Measurements from ENCODE around the gene ZNF606.
"Not testable (repeated sequence)": the region's sequence is repeated elsewhere in the genome, so short reads cannot be mapped to it uniquely, and the experiment has no call there.

ZNF606 gene

DNA sequence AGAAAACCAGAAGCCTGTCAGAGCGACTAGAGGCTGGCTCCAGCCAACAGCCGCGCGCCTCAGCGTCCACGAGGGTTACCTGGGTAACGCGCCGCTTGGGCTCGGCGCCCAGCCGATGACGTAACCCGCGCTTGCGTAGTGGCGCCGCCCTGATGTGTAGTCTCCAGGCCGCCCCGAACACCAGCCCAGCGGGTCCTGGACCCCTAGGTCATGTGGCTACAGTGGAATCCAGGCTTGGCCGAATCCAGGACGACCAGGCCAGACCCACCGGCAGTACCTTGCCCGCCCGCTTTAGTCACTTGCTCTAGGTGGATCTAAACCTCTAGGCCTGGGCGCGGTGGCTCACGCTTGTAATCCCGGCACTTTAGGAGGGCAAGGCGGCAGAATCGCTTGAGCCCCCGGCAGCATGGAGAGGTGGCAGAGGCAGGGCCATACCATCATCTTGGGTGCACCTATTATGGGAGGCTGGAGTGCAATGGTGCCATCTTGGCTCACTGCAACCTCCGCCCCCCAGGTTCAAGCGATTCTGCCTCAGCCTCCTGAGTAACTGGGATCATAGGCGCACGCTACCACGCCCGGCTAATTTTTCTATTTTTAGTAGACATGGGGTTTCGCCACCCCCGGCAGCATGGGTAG lies 7.2 kb upstream of the ZNF606 start:
- DNase-seq = peak; percentile 97

DNA sequence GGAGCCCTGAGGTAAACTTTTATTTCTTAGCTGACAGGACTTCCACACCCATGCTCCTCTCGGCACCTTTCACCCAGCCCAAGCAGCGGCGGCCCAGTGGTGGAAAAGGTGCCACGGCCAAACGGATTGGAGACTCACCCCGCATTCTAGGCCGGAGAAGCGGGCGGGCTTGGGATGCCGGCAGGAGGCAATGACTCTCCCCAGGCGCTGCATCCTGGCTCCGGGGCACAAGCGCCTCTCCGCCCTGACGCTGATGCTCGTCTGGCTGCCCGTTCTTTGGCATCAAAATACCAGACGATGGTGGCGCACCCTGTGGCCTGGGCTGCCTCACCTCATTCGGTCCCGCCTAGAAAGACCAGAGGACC lies 6.7 kb upstream of the ZNF606 start:
- DNase-seq = no peak

DNA sequence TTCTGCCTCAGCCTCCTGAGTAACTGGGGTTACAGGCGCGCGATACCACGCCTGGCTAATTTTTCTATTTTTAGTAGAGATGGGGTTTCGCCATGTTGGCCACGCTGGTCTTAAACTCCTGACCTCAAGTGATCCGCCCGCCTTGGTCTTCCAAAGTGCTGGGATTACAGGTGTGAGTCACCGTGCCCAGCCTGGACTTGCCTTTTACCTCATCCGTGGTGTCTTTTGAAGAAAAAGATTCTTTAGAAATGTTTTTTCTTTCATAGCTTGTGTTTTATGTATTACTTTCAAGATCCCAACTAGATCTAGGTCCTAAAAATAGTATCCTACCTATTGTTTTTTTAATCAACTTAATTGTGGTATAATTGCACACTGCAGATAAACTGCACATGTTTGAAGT lies 6.3 kb upstream of the ZNF606 start:
- not testable (repeated sequence) for DNase-seq

DNA sequence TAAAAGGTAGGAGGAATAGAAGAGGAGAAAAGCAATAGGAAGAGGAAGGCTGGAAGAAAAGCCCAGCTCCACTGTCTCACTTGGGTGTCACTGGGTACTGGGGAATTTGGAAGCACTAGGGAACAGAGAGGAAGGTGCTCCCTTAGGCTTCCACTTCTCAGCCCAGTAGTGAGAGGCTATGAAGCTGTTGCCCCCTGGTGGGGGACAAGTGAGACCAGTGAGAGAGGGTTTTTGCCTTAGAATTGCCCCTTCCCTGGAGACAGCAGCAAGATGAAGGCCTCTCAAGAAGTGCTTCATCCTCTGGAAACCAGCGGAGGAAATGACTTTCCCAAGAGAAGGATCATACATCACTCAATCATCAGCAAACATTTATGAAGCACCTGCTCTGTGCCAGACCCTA lies 4.7 kb upstream of the ZNF606 start:
- DNase-seq = no peak

DNA sequence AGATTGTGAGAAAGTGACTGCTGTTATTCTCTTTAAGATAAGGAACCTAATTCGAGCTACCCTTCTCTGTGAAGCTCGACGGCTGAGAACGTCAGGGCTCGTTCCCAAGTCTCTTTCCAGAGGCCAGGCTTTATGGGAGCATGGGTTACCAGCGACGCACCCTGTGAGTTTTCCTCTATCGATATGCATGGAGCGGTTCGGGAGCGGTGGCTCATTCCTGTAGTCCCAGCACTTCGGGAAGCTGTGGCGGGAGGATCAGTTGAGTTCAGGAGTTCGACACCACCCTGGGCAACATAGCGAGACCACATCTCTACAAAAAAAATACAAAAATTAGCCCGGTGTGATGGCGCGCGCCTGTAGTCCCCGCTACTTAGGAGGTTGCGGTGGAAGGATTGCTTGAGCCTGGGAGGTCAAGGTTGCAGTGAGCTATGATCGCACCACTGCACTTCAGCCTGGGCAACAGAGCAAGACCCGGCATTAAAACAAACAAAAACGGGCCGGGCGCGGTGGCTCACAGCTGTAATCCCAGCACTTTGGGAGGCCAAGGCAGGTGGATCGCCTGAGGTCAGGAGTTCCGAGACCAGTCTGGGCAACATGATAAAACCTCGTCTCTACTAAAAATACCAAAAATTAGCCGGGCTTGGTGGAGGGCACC lies 681 bp upstream of the ZNF606 start:
- peak; percentile 51 for DNase-seq

DNA sequence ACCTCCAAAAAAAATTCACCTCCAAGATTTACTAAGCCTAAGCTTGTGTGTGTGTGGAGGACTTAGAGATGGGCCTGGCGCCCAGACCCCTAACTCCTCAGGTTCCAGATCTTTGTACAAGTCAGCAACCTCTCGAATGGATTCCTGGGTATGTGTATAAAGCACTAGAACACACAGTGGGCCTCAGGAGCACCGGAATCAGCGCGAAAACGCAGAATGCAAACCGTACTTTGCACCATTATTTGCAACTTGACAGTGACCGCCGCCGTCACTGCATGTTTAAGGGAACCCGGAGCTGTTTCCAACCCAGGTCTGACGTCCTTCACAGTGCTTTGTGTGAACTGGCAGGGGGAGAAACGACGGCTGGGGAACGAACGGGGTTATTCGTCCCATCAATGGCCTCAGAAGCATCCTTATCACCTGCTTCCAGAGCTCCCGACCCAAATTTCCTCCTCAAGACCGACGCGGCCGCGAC lies 688 bp downstream of the ZNF606 start:
- no peak for DNase-seq

DNA sequence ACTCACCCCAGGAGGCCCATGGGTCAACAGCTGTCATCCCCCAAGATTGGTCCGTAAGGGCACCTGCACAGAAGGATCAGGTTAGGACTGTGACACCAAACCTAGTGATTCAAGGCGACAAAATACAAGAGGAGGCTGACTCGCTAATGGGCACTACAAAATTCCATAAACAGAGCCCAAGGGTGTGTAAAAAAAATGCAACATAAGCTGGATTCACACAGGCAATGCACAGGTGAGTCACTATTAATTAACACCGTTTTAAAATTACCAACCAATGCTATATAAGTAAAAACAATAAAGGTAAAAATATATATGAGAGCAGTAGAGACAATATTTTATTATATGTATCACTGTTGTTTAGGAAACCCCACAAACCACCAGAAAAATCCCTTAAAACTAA lies 1.9 kb downstream of the ZNF606 start:
- no peak for DNase-seq

DNA sequence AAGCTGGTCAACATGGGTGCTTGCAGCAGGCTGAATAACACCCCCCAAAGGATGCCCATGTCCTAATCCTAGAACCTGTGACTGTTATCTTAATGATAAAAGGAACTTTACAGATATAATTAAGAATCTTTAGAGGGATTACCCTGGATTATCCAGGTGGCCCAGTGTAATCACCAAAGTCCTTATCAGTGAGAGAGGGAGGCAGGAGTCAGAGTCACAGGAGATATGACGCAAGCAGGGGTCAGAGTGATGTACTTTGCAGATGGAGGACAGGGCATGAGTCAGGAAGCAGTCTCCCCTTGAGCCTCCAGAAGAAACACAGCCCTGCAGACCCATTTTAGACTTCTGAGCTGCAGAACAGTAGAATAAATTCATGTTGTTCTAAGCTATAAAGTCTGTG lies 9.8 kb downstream of the ZNF606 start:
- DNase-seq = no peak

DNA sequence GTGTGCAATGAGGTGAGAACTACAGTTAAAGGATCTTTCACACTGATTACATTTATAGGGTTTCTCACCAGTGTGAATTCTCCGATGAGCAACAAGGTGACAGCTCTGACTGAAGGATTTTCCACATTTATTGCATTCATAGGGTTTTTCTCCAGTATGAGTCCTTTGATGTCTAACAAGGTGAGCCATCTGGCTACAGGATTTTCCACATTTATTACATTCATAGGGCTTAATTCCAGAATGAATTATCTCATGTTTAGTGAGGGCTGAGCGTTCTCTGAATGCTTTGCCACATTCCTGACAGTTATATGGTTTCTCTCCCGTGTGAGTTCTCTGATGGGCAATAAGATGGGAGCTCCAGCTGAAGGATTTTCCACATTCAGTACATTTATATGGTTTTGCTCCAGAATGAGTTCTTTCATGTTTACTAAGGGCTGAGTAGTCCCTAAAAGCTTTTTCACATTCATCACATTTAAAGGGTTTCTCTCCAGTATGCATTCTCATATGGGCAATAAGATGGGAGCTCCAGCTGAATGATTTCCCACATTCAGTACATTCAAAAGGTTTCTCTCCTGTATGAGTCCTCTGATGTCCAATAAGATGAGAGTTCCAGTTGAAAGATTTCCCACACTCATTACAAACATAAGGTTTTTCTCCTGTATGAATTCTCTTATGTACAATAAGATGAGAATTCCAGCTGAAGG lies 23.9 kb downstream of the ZNF606 start:
- DNase-seq = no peak

DNA sequence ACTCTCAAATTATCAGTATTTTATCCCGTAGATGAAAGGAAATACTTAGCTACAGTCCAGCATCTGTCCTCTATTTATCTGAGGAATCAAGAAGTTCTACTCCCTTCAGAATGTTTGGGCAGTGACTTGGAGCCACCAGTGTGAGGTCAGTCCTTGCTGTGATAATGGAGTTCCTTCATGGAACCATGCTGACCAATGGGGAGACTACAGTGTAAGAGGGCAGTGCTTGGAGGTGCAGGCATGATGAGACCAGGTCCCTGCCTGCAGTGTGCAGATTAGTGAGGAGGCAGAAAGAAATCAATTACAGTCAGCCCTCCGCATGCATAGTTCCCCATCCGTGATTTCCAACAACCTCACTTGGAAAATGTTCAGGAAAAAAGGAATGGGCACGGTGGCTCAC lies 28.2 kb downstream of the ZNF606 start, which contains the start of gene C19orf18:
C19orf18 (minus strand) TSS at position 101 of the 400 bp plus-strand sequence. CDS start 102 bp downstream, outside the sequence.
- no peak for DNase-seq

DNA sequence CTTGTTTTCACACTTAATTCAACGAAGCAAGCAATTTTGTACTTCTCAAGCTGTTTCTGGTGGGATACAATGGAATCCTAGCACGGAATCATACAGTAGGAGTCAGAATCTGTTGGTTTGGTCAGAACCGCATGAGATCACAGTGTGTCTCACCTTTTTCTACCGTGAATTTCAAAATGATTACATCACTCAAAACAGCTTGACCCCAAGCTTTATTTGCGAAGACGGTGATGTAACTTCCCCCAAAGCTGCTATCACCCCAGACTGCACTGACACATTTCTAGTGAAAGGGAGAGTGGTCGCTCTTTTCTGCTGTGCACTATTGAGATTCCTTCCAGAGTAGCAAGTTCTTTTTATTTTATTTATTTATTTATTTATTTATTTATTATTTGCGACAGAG lies 37.9 kb downstream of the ZNF606 start:
- DNase-seq = no peak

DNA sequence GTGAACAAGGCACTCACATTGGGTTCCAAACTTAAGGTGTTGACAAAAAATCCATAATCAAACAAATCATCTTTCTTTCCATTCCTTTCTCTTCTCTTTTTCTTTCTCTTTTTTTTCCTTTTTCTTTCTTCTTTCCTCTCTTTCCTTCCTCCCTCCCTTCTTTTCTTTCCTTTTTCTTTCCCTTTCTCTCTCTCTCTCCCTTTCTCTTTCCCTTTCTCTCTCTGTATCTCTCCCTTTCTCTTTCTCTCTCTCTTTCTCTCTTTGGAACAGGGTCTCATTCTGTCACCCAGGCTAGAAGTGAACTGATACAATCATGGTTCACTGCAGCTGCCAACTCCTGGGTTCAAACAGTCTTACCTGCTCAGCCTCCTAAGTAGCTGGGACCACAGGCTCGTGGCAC lies 40.8 kb downstream of the ZNF606 start:
- no peak for DNase-seq

DNA sequence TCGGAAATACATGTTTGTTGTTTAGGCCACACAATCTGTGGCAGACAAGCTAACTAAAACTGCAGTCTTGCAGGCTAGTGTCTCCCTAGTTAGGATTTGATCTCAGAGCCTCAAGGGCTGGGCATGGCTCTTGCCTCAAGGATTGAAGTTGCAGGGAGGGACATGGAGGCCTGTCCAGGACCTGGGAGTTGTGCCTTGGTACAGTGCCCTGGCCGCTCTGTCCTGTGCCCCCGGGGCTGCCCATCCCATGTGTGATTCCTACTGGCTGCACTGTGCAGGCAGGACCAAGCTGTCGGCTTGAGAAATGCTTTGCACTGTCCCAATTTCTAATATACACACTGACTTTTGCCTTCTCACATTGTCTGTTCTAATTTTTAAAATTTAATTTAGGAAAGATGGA lies 47.6 kb downstream of the ZNF606 start:
- DNase-seq = no peak

DNA sequence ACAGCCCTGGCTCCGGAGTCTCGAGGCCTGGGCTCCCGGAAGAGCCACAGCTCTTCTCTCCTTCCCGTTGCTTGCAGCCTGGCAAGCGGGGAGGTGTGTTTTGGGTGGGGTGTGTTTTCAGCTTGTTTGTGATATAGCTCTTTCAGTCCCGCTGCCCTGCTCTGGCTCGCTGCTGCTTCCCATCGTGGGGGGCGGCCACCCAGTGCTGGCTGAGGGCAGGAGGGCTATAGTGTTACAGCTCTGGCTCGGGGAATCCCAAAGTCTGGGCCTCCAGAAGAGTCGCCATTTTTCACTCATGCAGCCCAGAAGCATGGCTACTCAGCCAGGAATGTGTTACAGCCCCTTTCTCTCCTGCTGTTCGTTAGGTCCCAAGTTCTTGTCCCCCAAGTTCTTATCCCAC lies 52.9 kb downstream of the ZNF606 start:
- DNase-seq = no peak

DNA sequence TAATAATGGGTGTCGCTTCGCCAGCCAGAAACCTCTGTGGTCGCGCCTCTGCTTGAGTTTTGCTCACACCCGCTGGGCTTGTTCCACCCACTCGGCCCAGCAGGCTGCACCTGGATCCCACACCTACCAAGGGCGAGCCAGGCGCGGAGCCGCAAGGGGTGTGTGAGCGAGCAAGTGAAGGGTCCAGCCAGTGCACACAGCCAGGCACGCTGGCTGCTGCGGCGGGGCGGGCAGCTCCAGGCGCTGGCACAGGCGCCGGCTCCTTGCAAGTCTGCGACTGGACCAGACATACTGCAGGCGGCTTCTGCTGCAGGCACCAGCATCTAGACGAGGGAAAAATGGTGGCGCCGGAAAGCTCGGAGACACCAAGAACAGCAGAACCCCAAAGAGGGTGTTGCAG lies 53.3 kb downstream of the ZNF606 start:
- DNase-seq = no peak

DNA sequence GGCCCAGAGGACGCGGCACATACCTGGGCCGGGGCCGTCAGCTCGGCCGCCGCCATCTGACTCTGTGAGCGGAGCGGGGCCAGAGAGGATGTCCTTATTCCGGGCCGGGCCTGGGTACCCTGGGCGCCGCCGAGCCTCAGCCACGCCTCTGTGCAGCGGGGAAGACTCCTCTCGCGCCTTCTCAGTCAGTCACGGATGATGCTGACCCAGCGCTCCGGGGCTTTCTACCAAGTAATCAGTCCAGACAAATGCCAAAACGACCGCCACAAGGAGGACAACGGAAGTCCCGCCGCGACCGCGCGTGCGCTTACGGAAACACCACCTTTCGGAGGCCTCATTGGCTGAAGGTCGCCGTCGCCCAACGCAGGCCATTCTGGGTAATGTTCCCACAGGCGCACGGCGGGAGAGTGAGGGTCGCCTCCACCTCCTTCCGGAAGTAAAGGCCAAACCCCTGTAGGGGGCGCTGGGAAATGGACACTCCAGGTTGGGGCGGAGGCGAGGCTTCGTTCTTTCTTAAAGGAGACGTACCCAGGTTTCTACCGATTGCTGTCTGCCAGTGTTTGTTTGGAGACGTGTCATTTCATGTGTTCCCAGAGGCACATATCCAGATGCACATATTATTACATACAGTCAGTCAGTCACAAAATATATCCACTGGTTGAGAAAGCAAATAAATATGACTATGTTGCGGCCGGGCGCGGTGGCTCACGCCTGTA lies 55.0 kb downstream of the ZNF606 start, which contains the start of gene ZNF256:
ZNF256 (minus strand) TSS at position 288 of the 716 bp plus-strand sequence; CDS start at position 56, 232 bp downstream.
- DNase-seq = peak; percentile 96

DNA sequence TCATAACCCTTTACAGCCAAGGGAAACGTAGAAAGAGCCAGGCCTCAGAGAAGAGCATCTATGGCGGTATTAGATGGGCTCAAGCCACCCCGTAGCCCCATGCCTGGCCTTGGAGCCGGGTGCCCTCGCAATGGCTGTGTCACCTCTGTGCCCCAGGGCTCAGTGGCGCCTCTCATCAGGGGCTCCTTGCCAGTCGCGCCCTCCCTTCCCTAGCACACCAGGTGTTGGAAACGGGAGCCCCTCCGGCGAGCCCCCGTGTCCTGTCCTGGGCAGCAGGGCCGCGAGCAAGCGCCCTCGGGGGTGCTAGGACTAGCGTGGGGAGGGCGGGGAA lies 55.6 kb downstream of the ZNF606 start:
- DNase-seq = no peak

DNA sequence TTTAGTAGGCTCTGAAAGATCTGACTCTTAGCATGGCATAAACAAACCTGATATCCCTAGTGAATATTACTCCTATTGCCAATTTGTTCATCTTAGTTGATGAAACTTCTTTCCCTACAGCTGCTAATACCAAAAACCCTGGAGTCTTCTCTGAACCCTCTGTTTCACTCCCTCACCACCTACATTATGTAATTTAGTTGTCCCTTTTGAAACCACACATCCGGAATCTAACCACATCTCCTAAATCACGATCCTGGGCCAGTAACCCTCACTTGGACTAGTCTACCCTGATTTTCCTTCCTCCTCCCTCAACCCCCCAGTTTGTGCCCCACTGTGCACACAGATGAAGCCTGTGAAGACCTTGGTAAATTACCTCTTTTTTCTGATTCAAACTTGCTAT lies 56.3 kb downstream of the ZNF606 start:
- no peak for DNase-seq

DNA sequence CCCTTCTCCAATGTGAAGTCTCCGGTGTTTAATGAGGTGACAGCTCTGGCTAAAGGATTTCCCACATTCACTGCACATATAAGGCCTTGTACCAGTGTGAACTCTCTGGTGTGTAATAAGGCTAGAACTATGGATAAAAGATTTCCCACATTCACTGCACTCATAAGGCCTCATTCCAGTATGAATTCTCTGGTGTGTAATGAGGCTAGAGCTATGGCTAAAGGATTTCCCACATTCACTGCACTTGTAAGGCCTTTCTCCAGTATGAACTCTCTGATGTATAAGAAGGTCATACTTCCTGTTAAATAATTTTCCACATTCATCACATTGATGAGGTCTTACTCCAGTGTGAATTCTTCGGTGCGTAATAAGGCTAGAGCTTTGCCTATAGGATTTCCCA lies 61.0 kb downstream of the ZNF606 start:
- no peak for DNase-seq

DNA sequence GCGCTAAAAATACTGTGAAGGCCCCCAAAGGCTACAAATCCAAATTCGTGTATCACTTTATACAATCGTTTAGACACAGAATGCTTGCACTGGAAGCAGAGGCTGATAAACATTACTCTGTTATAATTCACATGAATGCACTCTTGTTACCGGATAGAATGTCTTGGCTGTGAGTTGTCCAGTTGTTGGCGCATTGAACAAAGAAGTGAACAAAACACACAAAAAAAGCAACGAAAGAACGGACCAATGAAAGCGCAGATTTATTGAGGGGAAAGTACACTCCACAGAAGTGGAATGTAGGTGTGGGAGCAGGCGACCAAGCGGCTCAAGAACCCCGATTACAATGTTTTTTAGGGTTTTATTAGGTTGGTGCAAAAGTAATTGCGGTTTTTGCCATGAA lies 66.9 kb downstream of the ZNF606 start:
- DNase-seq = no peak

DNA sequence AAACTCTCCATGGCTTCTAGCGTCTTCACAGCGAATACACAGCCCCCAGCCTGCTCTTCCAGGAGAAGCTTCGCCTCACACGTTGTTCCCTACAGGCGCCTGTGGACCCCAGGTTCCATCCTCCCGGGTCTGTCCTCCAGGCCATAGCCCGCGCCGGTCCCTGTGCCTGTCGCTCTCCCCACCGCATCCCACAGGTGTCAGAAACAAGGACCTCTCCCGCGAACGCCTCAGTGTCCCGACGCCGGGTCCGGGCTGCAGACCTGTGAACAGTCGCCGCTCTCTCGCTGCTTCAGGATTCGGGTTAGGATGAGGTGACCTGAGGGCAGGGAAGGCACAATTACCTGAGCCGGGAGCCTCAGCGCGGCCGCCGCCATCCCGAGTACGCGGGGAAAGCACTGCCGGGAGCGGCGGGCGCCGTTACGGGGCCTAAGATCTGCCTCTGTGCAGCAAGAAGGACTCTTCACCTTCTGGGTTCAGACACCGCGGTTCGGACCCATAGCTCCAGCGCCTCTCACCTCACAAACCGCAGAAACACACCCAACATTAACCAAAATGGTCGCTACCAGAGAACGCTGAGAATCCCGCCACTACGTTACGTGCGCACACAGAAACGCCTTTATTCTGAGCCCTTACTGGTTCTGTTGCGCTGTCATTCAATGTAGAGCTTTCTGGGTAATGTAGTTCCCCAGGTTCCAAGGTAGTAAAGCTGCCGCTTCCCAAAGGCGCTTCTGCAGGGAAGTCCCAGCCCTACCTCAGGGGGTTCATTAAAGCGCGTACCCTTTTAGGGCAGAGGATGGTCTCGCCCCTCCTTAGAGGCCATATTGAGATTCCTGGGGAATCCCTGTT lies 67.6 kb downstream of the ZNF606 start, which contains the start of gene ZNF418:
ZNF418 (minus strand) TSS at position 583 of the 846 bp plus-strand sequence. CDS start 1,580 bp downstream, outside the sequence.
- peak; percentile 81 for DNase-seq

DNA sequence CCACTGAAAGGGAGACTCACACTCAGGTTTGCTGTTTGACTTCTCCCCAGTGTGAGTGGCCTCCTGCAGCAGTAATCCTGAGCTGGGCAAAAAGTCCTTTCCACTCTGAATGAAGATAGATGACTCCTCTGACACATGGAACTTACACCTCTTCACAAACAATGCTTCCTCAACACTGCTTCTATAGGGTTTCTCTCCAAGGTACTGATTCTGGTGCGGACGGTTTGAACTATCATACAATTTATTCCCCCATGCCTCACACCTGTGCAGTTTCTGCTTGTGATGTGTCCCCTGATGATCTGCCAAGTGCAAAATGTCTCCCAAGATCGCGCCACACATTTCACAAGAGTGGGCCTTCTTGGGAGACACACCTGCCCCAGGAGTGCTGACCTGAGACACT lies 75.0 kb downstream of the ZNF606 start:
- DNase-seq = no peak
